Measurements from ENCODE around the gene WNT9A.

Gene WNT9A

DNA sequence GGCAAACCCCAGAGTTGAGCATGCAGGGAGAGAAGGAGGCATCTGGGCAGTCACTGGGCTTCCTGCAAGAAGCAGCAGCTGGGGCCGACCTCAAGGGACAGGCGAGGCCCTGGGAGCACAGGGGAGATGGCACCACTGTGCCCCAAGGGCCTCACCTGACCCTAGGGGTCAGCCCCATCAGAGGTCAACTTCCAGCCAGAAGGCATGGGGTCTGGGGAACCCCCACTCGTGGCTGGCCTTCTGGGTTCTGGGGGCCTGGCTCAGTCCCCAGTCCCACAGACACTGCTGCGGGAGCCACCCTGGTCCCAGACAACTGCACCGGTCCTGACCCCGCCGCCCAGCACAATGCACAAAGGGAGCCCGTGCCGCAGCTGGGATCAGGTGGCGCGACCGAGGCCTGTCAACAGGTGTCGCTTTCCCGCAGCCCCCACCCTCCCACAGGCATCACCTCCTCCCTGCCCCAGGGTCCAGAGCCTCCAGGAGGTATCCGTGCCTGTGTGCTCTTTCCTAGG, 6.2 kb downstream of the WNT9A start:
- no peak for DNase-seq (ENCODE audit: low read depth)

DNA sequence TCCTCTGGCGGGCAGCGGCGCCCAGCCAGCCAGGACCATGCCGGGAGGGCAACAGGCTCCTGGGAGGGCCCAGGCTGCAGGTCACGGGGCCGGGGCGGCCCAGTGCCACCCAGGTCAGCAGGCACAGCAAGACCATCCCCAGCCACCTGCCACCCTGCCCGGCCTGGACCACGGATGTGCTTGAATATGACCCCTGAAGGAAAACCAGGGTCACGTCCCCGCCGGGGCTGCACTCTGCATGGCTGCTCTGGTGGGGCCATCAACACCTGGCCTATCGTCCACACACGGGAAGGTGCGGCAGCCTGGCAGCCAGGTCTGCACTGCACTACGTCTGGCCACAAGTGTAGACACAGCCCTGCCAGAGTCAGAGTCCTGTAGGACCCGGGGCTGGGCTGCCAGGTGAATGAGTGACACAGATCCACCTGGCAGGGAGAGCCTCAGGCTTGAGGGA, 6.9 kb downstream of the WNT9A start:
- DNase-seq (ENCODE audit: low read depth), result no peak

DNA sequence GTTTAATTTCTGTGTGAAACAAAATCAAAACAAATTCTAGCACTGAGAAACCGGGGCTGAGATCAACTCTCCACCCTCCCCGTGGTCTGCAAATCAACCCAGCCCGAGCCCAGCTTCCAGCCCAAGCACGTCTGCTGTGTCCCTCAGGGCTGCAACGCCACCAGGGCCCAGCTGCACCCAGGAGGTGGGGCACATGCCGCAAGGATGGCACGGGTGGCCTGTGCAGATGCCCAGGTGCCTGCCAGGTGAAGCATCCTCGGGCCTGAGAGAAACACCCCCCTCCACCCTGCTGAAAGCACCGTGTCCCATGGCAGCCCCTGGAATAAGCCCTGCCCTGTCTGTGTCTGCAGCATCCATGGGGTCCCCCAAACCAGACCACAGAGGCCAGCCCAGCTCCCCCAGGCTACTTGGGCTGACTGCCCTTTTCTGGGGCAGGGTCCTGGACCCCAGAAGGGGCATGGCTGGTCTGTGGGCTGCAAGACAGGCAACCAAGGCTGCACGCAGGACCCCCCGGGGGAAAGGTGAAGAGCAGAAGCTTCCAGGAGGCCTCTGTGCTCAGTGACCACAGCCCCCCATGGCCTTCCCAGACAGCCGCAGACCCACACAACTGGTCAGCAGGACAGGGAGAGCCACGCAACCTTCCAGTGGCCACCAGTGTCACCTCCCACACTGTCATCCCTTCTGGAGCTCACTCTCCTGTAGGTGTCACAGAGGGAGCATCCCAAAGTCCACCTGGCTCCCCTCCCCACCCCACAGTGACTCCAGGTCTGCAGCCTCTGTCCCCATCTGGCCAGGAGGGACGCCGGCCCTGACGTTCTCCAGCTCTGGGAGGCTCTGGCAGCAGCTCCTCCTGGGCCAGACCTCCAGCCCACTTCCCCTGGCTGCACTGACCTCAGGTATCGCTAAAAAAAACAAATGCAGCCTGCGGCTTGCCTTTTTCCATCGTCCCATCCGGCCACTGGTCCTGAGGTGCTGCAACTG, 7.7 kb downstream of the WNT9A start:
- no peak for DNase-seq (ENCODE audit: low read depth)

DNA sequence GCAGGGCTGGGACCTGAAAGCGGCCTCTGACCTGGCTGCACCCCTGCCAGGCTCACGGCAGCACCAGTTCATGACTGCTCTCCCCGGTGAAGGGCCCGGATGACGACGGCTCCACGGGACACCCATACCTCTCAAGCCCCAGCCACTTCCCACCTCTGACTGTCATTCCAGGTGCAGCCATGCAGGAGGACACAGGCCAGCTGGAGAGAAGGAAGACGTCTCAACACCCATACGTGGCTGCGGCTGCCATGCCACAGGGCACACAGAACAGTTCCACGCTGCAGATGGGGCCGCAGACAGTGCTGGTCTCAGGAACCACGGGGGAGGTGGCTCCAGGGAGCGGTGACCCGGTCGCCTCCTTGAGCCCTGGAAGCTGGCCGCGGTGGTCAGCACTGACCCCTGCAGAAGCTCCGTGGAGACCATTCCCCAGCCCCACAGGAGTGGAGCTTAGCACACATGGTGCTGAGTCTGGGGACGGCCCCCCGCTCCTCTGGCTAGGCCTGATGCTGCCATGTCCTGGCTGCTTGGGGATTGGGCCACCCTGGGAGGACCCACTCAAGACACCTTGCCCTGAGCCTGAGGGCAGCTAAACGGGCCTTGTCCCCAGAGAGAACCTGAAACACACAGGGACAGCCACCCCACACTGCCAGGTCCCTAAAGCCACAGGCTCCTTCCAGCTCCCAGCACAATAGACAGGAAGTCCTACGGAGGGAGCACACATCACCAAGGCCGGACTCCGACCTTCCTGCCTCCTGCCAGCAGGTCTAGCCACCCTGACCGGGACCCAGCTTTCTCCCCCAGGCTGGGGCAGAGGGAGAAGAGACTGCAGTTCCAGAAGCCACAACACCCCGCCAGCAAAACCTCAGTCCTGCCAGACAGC, 8.6 kb downstream of the WNT9A start:
- no peak for DNase-seq (ENCODE audit: low read depth)

DNA sequence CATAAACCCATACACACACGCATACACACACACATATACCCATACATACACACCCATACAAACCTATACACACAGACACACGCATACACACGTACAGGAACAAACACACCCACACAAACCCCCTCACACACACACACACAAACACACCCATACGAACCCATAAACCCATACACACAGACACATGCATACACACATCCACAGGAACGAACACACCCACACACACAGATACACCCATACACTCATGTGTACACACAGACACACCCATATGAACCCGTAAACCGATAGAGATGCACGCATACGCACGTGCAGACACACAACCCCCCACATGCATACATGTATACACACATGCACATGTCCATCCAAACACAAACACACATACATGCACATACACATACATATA, 9.5 kb downstream of the WNT9A start:
- DNase-seq (ENCODE audit: low read depth), result no peak

DNA sequence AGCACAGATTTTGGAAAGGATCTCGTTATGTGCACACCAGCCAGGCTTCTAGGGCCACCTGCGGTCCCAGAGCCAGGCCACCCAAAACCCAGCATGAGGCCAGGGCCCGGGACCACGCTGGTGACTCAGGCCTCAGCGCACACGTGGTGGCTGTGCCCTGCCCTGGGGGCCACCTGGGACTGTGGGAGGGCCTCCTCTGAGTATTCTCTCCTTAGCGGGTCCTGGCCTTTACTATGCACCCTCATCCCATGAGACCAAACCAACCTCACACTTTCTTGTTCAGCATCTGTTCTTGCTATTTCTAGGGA, 9.9 kb downstream of the WNT9A start:
- DNase-seq (ENCODE audit: low read depth), result no peak

DNA sequence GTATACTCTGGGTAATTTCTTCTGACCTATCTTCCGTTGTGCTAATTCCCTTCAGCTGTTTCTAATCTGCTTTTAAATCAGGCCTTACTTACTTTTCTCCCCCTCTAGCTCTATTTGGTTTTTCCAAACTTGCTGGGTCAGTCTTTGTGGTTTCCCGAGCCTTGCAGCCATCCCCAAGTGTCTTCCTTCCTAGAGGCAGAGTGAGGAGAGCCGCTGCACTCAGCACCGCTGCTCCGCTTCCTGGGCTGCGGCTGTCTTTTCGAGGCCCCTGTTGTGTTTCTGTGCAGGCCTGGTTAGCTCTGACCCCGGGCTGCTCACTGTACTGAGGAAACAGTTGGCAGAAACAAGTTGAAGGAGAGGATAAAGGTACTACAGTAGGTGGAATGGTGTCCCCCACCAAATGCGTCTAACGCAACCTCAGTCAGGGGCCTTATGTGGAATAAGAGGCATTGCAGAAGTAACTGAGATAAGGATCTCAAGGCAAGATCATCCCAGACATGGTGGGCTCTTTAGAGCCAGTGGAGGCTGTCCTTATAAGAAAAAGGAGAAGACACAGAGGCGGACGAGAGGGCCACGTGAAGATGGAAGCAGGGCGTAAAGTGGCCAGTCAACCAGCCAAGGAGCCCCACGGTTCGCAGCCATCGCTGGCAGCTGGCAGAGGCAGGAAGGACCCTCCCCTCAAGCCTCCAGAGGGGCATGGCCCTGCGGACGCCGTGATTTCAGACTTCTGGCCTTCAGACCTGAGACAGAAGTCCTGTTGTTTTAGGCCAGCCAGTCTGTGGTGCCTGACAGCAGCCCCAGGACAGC, 10.5 kb downstream of the WNT9A start:
- no peak for DNase-seq (ENCODE audit: low read depth)

DNA sequence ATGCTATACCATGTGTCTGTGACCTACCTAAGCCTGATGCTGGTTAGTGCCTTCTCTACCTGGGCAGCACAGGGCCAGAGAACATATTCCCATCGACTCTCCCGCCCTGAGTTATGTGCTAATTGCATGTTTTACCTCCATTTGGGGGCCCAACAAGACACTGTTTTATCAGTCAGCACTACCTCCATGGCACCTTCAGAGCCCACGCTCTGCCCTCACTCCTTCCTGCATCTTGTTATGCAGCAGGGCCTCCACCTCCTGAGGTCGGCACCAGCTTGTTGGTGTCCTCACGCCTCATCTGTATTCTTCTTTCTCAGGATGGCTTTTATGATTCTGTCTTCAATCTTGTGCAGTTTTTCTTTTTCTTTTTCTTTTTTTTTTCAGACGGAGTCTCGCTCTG, 11.9 kb downstream of the WNT9A start:
- DNase-seq (ENCODE audit: low read depth), result no peak

DNA sequence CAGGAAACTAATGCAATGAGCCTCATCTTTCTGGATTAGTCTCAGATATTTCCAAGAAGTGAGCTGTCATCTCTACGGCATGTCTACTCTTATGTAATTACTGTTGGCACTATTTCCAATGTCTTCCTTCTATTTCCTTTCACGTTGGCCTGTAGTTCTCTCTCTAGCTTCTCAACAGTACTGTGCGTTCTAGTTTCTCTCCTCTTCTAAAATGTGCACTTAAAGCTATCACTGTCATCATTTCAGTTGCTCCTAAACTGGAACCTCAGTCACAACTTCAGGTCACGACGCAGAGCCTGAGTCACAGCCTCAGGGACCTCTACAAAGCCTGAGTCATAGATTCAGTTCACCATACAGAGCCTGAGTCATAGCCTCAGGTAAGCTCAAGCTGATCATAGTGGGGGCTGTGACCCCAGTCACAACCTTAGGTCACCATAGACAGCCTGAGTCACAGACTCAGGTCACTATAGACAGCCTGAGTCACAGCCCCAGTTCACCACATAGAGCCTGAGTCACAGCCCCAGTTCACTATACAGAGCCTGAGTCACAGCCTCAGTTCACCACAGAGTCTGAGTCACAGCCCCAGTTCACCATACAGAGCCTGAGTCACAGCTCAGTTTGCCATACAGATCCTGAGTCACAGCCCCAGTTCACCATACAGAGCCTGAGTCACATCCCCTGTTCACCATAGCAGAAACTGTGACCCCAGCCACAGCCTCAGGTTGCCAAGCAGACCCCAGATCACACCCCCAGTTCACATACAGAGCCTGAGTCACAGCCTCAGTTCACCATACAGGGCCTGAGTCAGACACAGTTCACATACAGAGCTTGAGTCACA, 13.0 kb downstream of the WNT9A start:
- DNase-seq (ENCODE audit: low read depth), result no peak

DNA sequence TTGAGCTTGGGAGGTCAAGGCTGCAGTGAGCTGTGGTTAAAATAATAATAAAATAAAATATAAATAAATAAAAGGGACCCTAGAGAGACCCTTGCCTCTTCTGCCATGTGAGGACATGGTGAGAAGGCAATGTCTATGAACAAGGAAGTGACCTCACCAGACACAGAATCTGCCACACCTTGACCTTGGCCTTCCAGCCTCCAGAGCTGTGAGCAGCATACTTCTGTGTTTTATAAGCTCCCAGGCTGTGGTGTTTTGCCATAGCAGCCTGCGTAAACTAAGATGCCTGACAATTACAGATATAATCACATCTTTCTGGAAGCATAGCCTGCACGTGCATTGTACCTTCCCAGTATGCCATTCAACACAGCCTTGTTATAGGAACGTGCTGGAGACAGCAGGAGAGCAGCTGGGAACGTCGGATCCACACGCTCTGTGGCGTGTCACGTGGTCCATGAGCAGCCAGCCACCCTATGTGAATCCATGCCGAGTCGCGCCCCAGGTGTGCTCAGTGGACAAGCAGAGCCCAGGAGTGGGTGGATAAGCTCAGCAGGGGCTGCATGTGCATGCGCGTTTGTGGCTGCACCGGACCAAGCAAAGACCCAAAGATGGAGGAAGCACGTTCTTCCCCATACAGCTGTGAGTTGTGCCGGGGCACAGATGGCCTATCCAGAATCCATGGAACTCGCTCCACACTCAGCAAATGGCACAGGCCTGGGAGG, 17.8 kb downstream of the WNT9A start:
- DNase-seq (ENCODE audit: low read depth), result no peak

DNA sequence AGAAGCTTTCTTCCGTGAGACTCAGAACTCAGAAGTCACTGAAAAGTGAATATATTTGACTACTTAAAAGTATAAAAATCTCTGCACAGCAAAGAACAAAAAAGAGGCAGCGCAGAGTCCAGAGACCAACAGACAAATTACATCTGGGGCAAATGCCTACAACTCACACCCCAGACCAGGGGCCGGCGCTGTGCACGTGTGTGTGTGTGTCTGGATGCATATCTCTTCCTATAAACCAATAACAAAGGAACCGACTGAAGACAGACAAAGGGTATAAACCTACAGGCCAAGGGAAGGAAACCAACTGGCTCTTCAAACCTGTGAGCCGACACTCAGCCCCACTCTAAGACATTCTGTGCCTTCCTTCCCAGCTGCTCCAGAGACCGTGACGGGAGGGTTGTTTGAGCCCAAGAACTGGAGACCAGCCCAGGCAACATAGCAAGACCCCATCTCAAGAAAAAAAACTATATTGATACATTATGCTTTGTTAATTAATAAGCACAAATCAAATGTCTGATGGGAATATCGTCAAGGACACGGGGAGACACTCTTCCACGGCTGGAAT, 18.8 kb downstream of the WNT9A start:
- no peak for DNase-seq (ENCODE audit: low read depth)

DNA sequence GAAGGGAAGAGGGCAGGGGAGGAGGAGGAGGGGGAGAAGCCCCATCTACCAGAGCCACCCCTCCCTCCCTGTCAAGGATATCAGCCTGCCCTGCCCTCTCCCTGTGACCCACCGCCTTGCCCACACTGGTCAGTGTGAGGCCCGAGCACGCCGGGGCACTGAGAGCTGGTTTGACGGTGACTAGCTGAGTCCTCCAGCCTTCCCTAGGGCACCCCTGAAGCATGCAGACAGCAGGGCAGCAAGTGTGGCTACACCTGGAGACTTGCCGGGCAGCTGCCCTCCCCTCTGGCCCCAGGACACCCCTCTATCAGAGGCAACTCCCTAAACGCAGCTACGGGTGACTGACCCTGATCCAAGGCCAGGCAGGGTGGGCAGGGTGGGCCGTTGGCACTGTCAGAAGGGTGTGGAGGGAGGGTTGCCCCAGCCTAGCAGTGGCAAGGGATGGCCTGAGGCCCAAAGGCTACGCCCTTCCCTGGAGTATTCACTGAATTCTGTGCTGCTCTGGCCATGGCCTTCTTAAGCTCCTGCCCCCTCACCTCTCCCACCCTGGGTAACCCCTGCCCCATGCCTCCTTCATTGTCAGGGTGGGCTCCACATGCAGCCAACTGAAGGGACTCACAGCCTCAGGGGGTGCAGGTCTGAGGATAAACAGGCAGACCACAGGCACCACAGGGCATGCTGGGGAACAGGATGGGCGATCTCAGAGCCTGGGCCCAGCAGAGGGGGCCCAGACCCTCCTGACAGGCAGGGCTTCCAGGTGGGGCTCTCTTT, 19.6 kb downstream of the WNT9A start:
- DNase-seq (ENCODE audit: low read depth), result no peak

DNA sequence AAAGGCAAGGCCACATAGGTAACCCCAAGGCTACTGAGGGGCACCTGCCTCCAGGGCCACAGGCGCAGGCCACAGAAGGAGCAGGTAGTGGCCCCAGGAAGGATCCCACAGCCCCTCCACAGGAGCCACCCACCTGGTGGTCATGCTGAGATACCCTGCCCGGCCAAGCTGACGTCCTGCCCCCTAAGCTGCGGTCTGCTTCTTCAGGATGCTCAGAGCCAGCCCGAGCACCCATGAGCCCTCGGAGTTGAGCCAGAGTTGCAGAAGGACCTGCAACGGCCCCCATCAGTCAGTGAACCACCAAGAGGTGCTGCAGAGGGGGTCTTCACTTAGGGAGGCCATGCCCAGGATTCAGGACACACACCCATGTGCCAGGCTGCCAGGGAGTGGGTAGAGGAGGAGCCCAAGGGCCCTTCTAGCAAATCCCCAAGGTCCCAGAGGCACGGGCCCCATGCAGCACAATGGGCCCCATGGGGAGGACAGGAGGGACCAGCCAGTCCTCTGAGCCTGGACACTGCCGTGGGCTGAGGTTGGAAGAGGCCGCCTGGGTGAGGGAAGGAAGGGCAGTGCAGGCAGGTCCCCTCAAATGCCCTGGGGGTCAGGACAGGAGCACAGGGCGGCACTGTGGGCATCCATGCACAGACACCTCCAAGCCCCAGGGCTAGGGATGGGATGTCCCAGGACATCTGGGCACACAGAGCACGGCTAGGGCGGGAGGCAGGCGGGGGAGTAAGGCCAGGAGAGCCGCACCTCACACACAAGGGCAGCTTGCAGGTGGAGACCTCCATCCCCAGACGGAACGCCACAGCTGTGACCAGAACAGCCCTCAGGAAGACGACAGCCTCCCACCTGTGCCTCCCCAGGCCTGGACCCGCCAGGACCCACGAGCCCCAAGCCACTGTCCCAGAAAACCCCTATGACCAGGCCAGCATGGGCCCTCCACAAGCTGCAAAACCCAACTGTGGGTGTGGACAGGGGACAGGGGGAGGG, 20.5 kb downstream of the WNT9A start:
- no peak for DNase-seq (ENCODE audit: low read depth)

DNA sequence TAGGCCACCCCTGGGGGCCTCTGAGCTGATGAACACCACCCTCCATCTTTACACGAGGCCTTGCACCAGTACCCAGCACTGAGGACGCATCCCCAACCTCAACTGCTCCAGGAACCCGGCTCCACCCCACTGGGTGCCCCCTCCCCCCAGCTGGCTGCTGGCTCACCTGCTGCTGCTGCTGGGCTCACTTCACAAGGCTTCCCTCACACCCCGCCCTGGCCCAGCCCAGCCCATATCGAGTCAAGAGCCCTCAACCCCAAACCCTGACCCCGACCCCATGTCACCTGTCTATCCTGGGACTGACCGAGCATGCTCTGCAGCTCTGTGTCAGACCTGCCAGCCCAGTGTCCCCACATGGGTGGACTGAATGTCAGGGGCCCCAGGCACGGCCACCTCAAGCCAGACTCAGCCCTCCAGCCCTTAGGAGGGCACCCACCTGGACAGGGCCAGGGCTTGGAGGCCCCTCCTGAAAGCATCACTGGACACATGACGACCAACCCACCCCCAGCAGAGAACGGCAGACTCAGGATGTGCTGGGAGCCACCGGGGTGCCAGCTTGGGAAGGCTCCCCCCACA, 21.4 kb downstream of the WNT9A start:
- no peak for DNase-seq (ENCODE audit: low read depth)

DNA sequence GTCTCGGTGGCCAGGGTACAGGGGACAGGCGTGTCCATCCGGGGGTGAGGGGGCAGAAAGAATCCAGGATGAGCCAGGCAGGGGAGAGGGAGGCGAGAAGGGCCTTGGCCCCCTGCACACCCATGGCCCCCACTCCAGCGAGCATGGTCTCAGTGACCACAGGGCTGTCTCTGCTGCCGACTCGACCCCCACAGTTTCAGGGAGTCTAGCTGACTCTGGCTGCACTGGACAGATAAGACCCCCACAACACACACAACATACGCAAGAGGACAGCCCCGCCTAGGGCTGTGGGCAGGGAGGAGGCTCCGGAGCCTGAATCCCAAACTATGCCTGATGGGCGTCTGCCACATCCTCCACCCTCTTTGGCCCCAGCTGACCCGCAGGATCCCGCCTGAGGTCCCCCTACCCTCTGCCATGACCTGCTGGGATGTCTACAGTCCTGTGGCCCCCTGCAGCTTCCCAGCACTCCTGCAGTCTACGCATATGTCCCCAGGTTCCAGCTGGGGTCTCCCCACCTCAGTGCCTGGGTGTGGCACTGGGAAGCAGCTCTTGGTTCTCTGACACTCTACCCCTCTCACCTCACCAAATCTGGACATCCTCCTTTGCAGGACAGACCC, 22.0 kb downstream of the WNT9A start:
- no peak for DNase-seq (ENCODE audit: low read depth)

DNA sequence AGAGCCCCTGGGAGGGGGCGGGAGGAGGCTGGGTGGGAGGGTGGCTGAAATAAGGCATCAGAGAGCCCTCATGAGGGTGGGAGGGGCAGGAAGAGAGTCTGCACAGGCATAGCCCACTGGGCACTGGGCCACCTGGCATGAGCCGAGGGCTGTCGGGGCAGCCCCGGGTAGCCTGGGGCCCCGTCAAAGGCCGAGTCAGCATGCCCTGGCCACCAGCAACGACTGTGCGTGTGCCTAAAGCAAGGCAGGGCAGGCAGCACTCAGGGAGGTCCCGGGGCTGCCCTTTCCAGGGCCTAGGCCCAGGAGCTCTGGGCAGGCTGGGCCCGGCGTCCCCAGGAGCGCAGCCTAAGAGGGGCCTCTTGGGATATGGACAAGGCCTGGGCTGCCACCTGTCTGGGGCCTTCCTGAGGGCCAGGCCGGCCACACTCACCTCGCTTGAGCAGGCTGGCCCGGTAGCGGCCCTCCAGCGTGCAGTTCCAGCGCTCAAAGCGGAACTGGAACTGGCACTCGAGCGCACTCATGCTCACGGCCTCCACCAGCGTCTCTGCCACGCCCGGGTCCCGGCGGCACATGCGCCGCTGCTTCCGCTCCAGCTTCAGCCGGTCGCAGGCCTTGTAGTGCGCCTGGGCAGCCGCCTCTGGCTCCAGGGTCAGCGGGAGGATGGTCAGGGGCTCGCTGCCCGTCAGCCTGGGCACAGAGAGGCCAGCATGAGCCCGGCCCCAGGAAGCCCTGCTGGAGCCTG, 22.7 kb downstream of the WNT9A start:
- DNase-seq (ENCODE audit: low read depth), result no peak
